Urinary bladder (tissue), 4 donors: ENCODE results near the gene SLC15A5. TPM values are rescaled to one million over a fixed set of nuclear protein-coding genes. Genes with fewer than 3 reads are reported as not detected.
A peak's percentile ranks its signal among the peaks of the same experiment; 100 is the strongest.

Experiments used
- DNase-seq: peaks from one replicate; pipeline ENCODE4 v3.0.0-alpha.2; 2015; ENCODE audit errors: extremely low spot score
- H3K27ac ChIP-seq: one replicate; pipeline ENCODE4 v1.5.1; 2013; ENCODE audit warnings: low read depth, mild to moderate bottlenecking, moderate library complexity
- H3K36me3 ChIP-seq: one replicate; pipeline ENCODE4 v1.6.1; 2013; ENCODE audit warnings: mild to moderate bottlenecking, moderate library complexity; ENCODE audit not compliant: insufficient read depth
- H3K4me1 ChIP-seq: one replicate; pipeline ENCODE4 v1.6.1; 2013; ENCODE audit warnings: mild to moderate bottlenecking, moderate library complexity; ENCODE audit not compliant: insufficient read depth
- H3K4me3 ChIP-seq: one replicate; pipeline ENCODE4 v1.5.1; 2013; ENCODE audit warnings: low read depth, low read length
- WGBS: extraction: QIAGEN DNeasy Blood & Tissue Kit; methylation state at CpG from one replicate; pipeline ENCODE4 v1.1.7; 2013; 5-methylcytosine and 5-hydroxymethylcytosine counted together
- polyA plus RNA-seq: library from polyadenylated mRNA; stranded (reverse); fragments of 200-250 nt; gene quantifications from one replicate; pipeline ENCODE4 v1.2.3, GENCODE V29; 2013
- total RNA-seq: library from RNA; depleted of rRNA; stranded (reverse); fragments of >200 nt; gene quantifications from one replicate; pipeline ENCODE4 v1.2.3, GENCODE V29; 2014
- donor health status: healthy with polysubstance abuse.
- donor health status: healthy.

Gene SLC15A5
- total RNA-seq (not detected), polyA plus RNA-seq (not detected)

GRCh38 chr12:16277585-16277984 lies at the start of gene SLC15A5:
Gene SLC15A5 (minus strand): TSS chr12:16277685. CDS start chr12:16277685, 0 bp downstream.
- no peak within 1 kb of the TSS for H3K4me3 ChIP-seq
- H3K36me3 ChIP-seq: no peaks in the 10 kb centered on the region
- no peaks in the 10 kb centered on the region for H3K4me1 ChIP-seq
- 84% methylated on average over 5 of the region's 5 CpGs for WGBS
- DNase-seq: no peak
- H3K27ac ChIP-seq: no peak within 1 kb of the TSS

- no peak overlapping the region for H3K27ac ChIP-seq
- WGBS: 13% methylated on average over 3 of the region's 3 CpGs
These were observed 47.9 kb upstream of the SLC15A5 start for GRCh38 chr12:16325426-16325825.

GRCh38 chr12:16324772-16325171 lies 47.3 kb upstream of the SLC15A5 start:
- Histone ChIP-seq H3K27ac (no peak overlapping the region), H3K4me1 (no peaks in the 10 kb centered on the region), H3K4me3 (no peak overlapping the region), H3K36me3 (no peaks in the 10 kb centered on the region)
- 96% methylated on average over 3 of the region's 3 CpGs for WGBS
- no peak for DNase-seq

More at GRCh38 chr12:16325426-16325825, 47.9 kb upstream of the SLC15A5 start:
- no peaks in the 10 kb centered on the region for H3K36me3 ChIP-seq
- H3K4me3 ChIP-seq: no peak overlapping the region
- no peaks in the 10 kb centered on the region for H3K4me1 ChIP-seq
- DNase-seq: no peak

- Histone ChIP-seq H3K27ac (no peak overlapping the region), H3K36me3 (no peaks in the 10 kb centered on the region), H3K4me3 (no peak overlapping the region), H3K4me1 (no peaks in the 10 kb centered on the region)
- WGBS: 68% methylated on average over 5 of the region's 5 CpGs
- DNase-seq: no peak
These were observed 46.8 kb upstream of the SLC15A5 start for GRCh38 chr12:16324272-16324671.

- 74% methylated on average over 2 of the region's 2 CpGs for WGBS
- no peak overlapping the region for H3K27ac ChIP-seq
- DNase-seq: no peak
- H3K4me1 ChIP-seq: no peaks in the 10 kb centered on the region
- H3K4me3 ChIP-seq: no peak overlapping the region
- no peaks in the 10 kb centered on the region for H3K36me3 ChIP-seq
These were observed 46.2 kb upstream of the SLC15A5 start for GRCh38 chr12:16323638-16324037.

- Histone ChIP-seq H3K4me1 (no peaks in the 10 kb centered on the region), H3K27ac (no peak overlapping the region), H3K36me3 (no peaks in the 10 kb centered on the region), H3K4me3 (no peak overlapping the region)
- 89% methylated on average over 1 of the region's 1 CpG for WGBS
- no peak for DNase-seq
These were observed 45.5 kb upstream of the SLC15A5 start for GRCh38 chr12:16323010-16323409.

GRCh38 chr12:16310934-16311333 lies 33.4 kb upstream of the SLC15A5 start:
- 84% methylated on average over 1 of the region's 1 CpG for WGBS
- H3K36me3 ChIP-seq: no peaks in the 10 kb centered on the region
- H3K4me1 ChIP-seq: no peaks in the 10 kb centered on the region
- no peak overlapping the region for H3K4me3 ChIP-seq
- no peak for DNase-seq
- no peak overlapping the region for H3K27ac ChIP-seq

- WGBS: 61% methylated on average over 3 of the region's 3 CpGs
- no peak overlapping the region for H3K4me3 ChIP-seq
- no peaks in the 10 kb centered on the region for H3K36me3 ChIP-seq
- no peak for DNase-seq
- H3K27ac ChIP-seq: no peak overlapping the region
- no peaks in the 10 kb centered on the region for H3K4me1 ChIP-seq
These were observed 30.5 kb upstream of the SLC15A5 start for GRCh38 chr12:16307856-16308475.

- H3K36me3 ChIP-seq: no peaks in the 10 kb centered on the region
- no peak overlapping the region for H3K4me3 ChIP-seq
- DNase-seq: no peak
- H3K4me1 ChIP-seq: no peaks in the 10 kb centered on the region
- WGBS: 53% methylated on average over 2 of the region's 2 CpGs
- no peak overlapping the region for H3K27ac ChIP-seq
These were observed 26.5 kb upstream of the SLC15A5 start for GRCh38 chr12:16303939-16304338.

GRCh38 chr12:16300736-16301135 lies 23.3 kb upstream of the SLC15A5 start:
- H3K36me3 ChIP-seq: no peaks in the 10 kb centered on the region
- no peak overlapping the region for H3K4me3 ChIP-seq
- DNase-seq: peak; percentile 18
- no peaks in the 10 kb centered on the region for H3K4me1 ChIP-seq
- WGBS: 74% methylated on average over 7 of the region's 7 CpGs
- H3K27ac ChIP-seq: no peak overlapping the region

- DNase-seq: no peak
- 47% methylated on average over 1 of the region's 1 CpG for WGBS
- no peaks in the 10 kb centered on the region for H3K36me3 ChIP-seq
- H3K4me1 ChIP-seq: no peaks in the 10 kb centered on the region
- H3K27ac ChIP-seq: no peak overlapping the region
- no peak overlapping the region for H3K4me3 ChIP-seq
These were observed 22.6 kb upstream of the SLC15A5 start for GRCh38 chr12:16300122-16300521.

GRCh38 chr12:16299403-16299802 lies 21.9 kb upstream of the SLC15A5 start:
- H3K4me1 ChIP-seq: no peaks in the 10 kb centered on the region
- no peak for DNase-seq

GRCh38 chr12:16297521-16297920 lies 20.0 kb upstream of the SLC15A5 start:
- DNase-seq: no peak
- no peaks in the 10 kb centered on the region for H3K36me3 ChIP-seq
- WGBS: 54% methylated on average over 1 of the region's 1 CpG
- no peaks in the 10 kb centered on the region for H3K4me1 ChIP-seq
- no peak overlapping the region for H3K4me3 ChIP-seq
- no peak overlapping the region for H3K27ac ChIP-seq

More at GRCh38 chr12:16299403-16299802, 21.9 kb upstream of the SLC15A5 start:
- Histone ChIP-seq H3K36me3 (no peaks in the 10 kb centered on the region), H3K4me3 (no peak overlapping the region), H3K27ac (no peak overlapping the region)
- 64% methylated on average over 2 of the region's 2 CpGs for WGBS

GRCh38 chr12:16294376-16294956 lies 17.0 kb upstream of the SLC15A5 start:
- Histone ChIP-seq H3K4me3 (no peak overlapping the region), H3K27ac (no peak overlapping the region), H3K4me1 (no peaks in the 10 kb centered on the region), H3K36me3 (no peaks in the 10 kb centered on the region)
- 10% methylated on average over 1 of the region's 1 CpG for WGBS
- DNase-seq: no peak
